Measurements from ENCODE around the gene KRT2.

The KRT2 gene

DNA sequence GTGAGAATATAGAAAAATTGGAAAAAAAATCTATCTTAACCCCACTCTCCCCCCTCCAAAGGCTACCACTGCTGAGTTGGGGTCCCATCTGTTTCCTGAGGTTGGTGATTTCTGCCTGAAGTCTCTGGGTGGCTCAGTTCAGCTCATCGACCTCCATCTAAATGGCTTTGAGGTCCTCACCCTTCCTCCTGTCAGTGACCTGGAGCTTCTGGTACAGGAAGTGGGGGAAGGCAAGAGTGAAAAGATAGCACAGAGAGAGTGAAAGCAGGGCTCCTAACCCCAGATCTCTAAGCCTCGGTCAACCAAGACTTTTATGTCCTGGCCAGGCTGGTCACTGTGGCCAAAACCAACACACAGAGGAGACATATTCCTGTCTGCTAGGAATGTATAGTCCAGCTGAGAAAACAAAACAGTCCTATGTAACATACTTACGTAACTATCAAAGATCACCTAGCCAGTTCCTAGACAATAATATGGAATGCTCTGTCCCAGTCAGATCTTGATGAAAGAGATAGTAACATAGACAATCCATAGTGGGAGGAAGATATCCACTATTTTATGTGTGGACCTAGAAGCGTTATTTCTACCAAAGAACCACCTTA is 21.3 kb downstream of the KRT2 start:
- TF ChIP-seq, protein P1, sequence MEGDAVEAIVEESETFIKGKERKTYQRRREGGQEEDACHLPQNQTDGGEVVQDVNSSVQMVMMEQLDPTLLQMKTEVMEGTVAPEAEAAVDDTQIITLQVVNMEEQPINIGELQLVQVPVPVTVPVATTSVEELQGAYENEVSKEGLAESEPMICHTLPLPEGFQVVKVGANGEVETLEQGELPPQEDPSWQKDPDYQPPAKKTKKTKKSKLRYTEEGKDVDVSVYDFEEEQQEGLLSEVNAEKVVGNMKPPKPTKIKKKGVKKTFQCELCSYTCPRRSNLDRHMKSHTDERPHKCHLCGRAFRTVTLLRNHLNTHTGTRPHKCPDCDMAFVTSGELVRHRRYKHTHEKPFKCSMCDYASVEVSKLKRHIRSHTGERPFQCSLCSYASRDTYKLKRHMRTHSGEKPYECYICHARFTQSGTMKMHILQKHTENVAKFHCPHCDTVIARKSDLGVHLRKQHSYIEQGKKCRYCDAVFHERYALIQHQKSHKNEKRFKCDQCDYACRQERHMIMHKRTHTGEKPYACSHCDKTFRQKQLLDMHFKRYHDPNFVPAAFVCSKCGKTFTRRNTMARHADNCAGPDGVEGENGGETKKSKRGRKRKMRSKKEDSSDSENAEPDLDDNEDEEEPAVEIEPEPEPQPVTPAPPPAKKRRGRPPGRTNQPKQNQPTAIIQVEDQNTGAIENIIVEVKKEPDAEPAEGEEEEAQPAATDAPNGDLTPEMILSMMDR (IDR thresholded peaks at IDR 0.05; ENCODE audit: insufficient read depth, missing control alignments) = no peak
- DNase-seq (ENCODE audit: insufficient read length, low spot score) = no peak
- no peak for FAIRE-seq

DNA sequence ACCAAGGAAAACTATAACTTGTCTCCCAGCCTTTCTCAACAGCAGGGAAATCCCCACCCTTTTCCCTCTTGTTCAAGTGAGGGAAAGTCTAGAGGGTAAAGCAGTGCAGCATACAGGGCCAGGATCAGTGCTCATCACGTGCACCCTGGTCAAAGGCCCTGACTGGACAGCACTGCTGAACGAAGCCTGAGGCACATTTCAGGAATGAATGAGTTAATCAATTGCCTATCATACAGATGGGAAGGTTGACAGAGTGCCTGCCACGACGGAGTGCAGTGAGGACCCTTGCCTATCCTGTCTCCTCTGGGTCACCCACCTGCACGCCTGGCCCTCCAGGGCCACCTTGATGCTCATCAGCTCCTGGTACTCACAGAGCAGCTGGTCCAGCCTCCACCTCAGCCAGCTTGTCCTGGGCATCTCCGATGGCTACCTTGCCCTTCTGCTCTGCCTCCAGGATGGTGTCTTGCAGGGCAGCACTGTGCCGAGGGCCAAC is 22.0 kb downstream of the KRT2 start:
- no peak for FAIRE-seq
- no peak for DNase-seq (ENCODE audit: insufficient read length, low spot score)
- TF ChIP-seq, protein P1 (IDR thresholded peaks at IDR 0.05; ENCODE audit: insufficient read depth, missing control alignments) = no peak

DNA sequence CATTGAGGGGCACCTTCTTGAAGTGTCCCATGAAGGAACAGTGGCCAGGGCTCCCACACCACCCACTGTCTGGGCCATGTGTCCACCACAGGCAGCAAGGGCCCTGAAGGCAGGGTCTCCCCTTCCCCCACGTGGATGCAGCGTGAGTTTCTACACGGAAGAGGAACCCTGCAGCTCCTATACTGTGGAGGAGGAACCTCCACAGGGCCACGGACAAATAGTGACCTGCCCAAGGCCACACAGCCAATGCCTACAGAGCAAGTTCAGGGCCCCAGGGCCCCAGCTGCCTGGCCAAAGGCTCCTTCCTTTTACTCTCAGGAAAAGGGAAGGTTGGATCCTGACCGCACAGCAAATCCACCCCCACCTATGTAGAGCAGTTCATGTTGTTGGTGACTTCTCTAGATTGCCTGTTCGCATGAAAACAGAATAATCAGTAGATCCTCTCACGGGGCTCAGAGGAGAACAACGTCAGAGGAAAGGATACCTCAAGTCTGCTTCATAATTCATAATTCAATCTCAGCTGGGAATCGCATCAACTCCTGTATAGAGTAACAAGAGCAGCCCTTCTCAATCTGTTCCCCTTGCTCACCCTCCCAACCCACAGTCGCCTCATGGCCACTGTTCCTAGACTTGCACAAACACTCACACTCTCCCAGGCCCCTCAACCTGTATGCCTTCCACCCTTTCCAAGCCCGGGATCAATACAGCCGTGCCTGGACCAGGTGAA is 22.6 kb downstream of the KRT2 start:
- DNase-seq (ENCODE audit: insufficient read length, low spot score) = no peak
- FAIRE-seq = no peak
- TF ChIP-seq, protein P1 (IDR thresholded peaks at IDR 0.05; ENCODE audit: insufficient read depth, missing control alignments) = no peak

DNA sequence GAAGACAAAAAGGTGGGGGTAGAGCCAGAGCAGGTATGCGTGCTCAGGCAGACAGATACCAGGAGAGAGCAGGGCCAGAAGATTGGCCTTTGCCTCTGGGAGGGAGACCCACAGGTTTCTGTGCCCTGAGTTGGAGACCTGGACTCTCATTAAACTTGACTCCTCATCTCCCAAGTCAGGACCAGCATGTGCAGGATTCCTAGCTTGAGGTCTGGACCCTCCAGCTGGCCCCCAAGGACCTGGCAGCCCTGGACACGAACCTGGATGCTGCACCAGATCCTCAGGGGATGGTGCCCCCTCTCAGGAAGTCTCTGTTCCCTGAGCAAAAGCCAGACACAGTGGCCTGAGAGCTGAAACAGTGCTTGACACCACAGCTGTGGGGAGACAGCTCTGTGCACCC is 23.2 kb downstream of the KRT2 start:
- DNase-seq (ENCODE audit: insufficient read length, low spot score) (no peak), FAIRE-seq (no peak)
- TF ChIP-seq, protein P1 (IDR thresholded peaks at IDR 0.05; ENCODE audit: insufficient read depth, missing control alignments) = no peak

DNA sequence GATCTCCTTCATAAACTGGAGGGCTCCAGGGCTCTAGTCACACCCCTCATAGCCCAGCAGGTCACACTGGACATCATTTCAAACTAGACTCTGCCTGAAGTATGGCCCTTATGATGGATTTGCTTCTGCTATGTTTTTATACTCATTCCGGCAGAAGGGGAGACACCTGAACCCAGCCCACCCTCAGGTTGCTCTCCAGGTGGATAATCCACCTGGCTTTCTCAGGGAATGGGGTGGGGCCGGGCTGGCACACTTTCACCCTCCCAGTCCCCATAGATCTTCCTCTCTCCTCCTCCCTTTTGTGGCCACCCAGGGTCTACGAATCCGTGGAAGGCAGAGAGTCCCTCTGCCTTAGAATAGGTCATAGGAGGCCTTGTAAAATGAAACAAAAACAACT is 23.9 kb downstream of the KRT2 start:
- no peak for DNase-seq (ENCODE audit: insufficient read length, low spot score)
- TF ChIP-seq, protein P1 (IDR thresholded peaks at IDR 0.05; ENCODE audit: insufficient read depth, missing control alignments) = no peak
- no peak for FAIRE-seq

DNA sequence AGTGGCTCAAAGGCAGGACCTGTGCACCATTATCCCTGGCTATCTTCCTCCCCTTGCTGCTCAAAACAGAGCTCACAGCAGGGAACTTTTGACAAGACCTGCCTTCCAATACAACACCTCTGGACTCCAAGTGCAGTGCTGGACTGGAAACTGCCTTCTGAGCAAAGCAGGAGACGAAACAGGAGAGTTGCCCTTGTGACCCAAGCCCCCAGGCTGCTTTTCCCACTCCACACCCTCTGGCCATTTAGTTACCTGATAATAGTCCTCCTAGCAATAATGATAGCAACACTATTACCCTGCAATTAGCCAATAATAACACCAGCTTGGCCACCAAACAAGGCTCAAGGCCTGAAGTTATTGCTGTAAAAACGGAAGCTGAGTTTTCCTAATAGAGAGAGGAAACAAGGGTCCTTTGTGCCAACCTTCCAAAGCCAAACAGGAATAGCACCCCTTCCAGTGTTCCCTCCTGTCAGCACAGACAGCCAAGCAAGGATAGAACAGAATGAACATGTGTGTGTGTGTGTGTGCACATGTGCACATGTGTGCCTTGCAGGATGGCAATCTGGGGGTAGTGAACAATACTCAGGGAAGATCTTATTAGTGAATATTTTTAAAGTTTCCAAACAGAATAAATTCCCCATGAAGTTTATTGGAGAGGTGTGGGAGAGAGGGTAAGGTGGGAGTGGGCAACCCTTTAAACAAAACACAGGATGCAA is 24.5 kb downstream of the KRT2 start:
- no peak for FAIRE-seq
- DNase-seq (ENCODE audit: insufficient read length, low spot score) = no peak

More for the DNA sequence above, 24.5 kb downstream of the KRT2 start:
- TF ChIP-seq, protein P1 (IDR thresholded peaks at IDR 0.05; ENCODE audit: insufficient read depth, missing control alignments) = no peak

Data from D721Med (cell line).